ENCODE measurements around the gene GPR42. TPM values are rescaled to one million over a fixed set of nuclear protein-coding genes. Genes with fewer than 3 reads are reported as not detected.
A peak's percentile ranks its signal among the peaks of the same experiment; 100 is the strongest.

The GPR42 gene
- total and polyA plus RNA-seq, 2 donors (not counting 1 experiment from before 2014, with no cell fraction given) = 0.10 TPM; not detected in 1

- no peak overlapping the region for H3K9ac ChIP-seq (ENCODE audit: low read length)
- H3K4me1 ChIP-seq (ENCODE audit: control insufficient read depth in 2 of 2, insufficient read depth in 2 of 2, low read length in 2 of 2) = peaks cover 51 to 65% of the 10 kb centered on the region in 2 donors
- 87% methylated on average over 5 of the region's 7 CpGs for WGBS (ENCODE audit: insufficient coverage)
- H4K20me1 ChIP-seq (ENCODE audit: control insufficient read depth, insufficient read depth, low read length, poor library complexity, severe bottlenecking) = peaks cover 7% of the 10 kb centered on the region
- no peak overlapping the region for H2AFZ ChIP-seq (ENCODE audit: insufficient read depth, low read depth, low read length, poor library complexity, severe bottlenecking)
- H3K27ac Mint-ChIP-seq = peak overlapping the region; percentile 37
- H3K4me1 Mint-ChIP-seq = peaks cover 56% of the 10 kb centered on the region
- H3K4me2 ChIP-seq (replicated peaks; ENCODE audit: low read depth, low read length, poor library complexity, severe bottlenecking) = no peak overlapping the region
- DNase-seq (peak; percentile 53), ATAC-seq (ENCODE audit: low read depth) (no peak)
- H3K27me3 Mint-ChIP-seq = no peaks in the 10 kb centered on the region
- ChIA-PET CTCF (interaction anchor here (0.8 to 13.5 kb wide), 5 partner anchors 33 to 145 kb away, joined by 3 to 234 read pairs (median 4); no protein-coding TSS in a partner anchor), POLR2A (interaction anchor here (0.5 to 0.6 kb wide), 2 partner anchors 8 to 63 kb away, joined by 3 to 5 read pairs; no protein-coding TSS in a partner anchor)
- H3K9me3 Mint-ChIP-seq (ENCODE audit: insufficient read depth) = no peaks in the 10 kb centered on the region
- H3K9me3 ChIP-seq (ENCODE audit: control extremely low read depth in 1 of 3, control insufficient read depth in 2 of 3, insufficient read depth in 1 of 3, low read length in 2 of 3) = peaks cover 0 to 10% (median 0%) of the 10 kb centered on the region in 3 donors
- no peak overlapping the region for H3K4me3 Mint-ChIP-seq
- no peak for TF ChIP-seq EZH2 (IDR thresholded peaks at IDR 0.05; ENCODE audit: borderline replicate concordance, insufficient read depth, low read depth, low read length, poor library complexity, severe bottlenecking)
- no peak for TF ChIP-seq CTCF (IDR thresholded peaks at IDR 0.05)
- no peak overlapping the region for H3K4me3 ChIP-seq (ENCODE audit: control extremely low read depth in 1 of 5, extremely low read depth in 1 of 5, insufficient read depth in 1 of 5, low read depth in 2 of 5, low read length in 4 of 5)
- H3K27me3 ChIP-seq (replicated peaks in 1 of 4; ENCODE audit: control extremely low read depth in 1 of 4, control insufficient read depth in 3 of 4, insufficient read depth in 4 of 4, low read length in 3 of 4) = no peaks in the 10 kb centered on the region
- no peak overlapping the region for H3K27ac ChIP-seq (ENCODE audit: low read length in 2 of 2)
- no peaks in the 10 kb centered on the region for H3K79me2 ChIP-seq (ENCODE audit: control insufficient read depth, insufficient read depth, low read length)
- H3K36me3 ChIP-seq (replicated peaks in 1 of 2; ENCODE audit: control extremely low read depth in 1 of 2, control insufficient read depth in 1 of 2, extremely low read depth in 1 of 2, insufficient read depth in 2 of 2, low read length in 1 of 2) = peaks cover 0 to 16% of the 10 kb centered on the region in 2 experiments
- intact Hi-C loops (cut with micrococcal nuclease) = no loop called here
These were observed 20.3 kb upstream of the GPR42 start for GRCh38 chr19:35350591-35350990.

GRCh38 chr19:35351411-35352176, 19.3 kb upstream of the GPR42 start:
- CTCF ChIA-PET = interaction anchor here (0.8 to 13.5 kb wide), 13 partner anchors 20 to 159 kb away, joined by 3 to 234 read pairs (median 11); no protein-coding TSS in a partner anchor
- Histone ChIP-seq H3K27me3 (replicated peaks in 1 of 4; ENCODE audit: control extremely low read depth in 1 of 4, control insufficient read depth in 3 of 4, insufficient read depth in 4 of 4, low read length in 3 of 4) (no peaks in the 10 kb centered on the region), H3K36me3 (replicated peaks in 1 of 2; ENCODE audit: control extremely low read depth in 1 of 2, control insufficient read depth in 1 of 2, extremely low read depth in 1 of 2, insufficient read depth in 2 of 2, low read length in 1 of 2) (peaks cover 0 to 6% of the 10 kb centered on the region in 2 experiments), H3K9ac (ENCODE audit: low read length) (no peak overlapping the region), H3K4me2 (replicated peaks; ENCODE audit: low read depth, low read length, poor library complexity, severe bottlenecking) (no peak overlapping the region), H3K4me1 (ENCODE audit: control insufficient read depth in 2 of 2, insufficient read depth in 2 of 2, low read length in 2 of 2) (peaks cover 41 to 55% of the 10 kb centered on the region in 2 donors), H3K79me2 (ENCODE audit: control insufficient read depth, insufficient read depth, low read length) (no peaks in the 10 kb centered on the region), H4K20me1 (ENCODE audit: control insufficient read depth, insufficient read depth, low read length, poor library complexity, severe bottlenecking) (no peaks in the 10 kb centered on the region), H3K27ac (ENCODE audit: low read length in 2 of 2) (no peak overlapping the region), H2AFZ (ENCODE audit: insufficient read depth, low read depth, low read length, poor library complexity, severe bottlenecking) (no peak overlapping the region), H3K4me3 (ENCODE audit: control extremely low read depth in 1 of 5, extremely low read depth in 1 of 5, insufficient read depth in 1 of 5, low read depth in 2 of 5, low read length in 4 of 5) (no peak overlapping the region), H3K9me3 (ENCODE audit: control extremely low read depth in 1 of 3, control insufficient read depth in 2 of 3, insufficient read depth in 1 of 3, low read length in 2 of 3) (peaks cover 0 to 10% (median 0%) of the 10 kb centered on the region in 3 donors)
- Mint-ChIP-seq H3K4me1 (peaks cover 46% of the 10 kb centered on the region), H3K27me3 (peaks cover 3% of the 10 kb centered on the region), H3K27ac (no peak overlapping the region), H3K9me3 (ENCODE audit: insufficient read depth) (no peaks in the 10 kb centered on the region), H3K4me3 (no peak overlapping the region)
- intact Hi-C loops (cut with micrococcal nuclease) = loop anchor here (1.0 to 2.0 kb wide), 3 partner anchors 45 to 144 kb away; no protein-coding TSS in a partner anchor
- DNase-seq (peak; percentile 43), ATAC-seq (ENCODE audit: low read depth) (no peak)
- 99% methylated on average over 47 of the region's 47 CpGs for WGBS (ENCODE audit: insufficient coverage)
- no peak for TF ChIP-seq CTCF (IDR thresholded peaks at IDR 0.05)
- TF ChIP-seq EZH2 (IDR thresholded peaks at IDR 0.05; ENCODE audit: borderline replicate concordance, insufficient read depth, low read depth, low read length, poor library complexity, severe bottlenecking) = no peak
- POLR2A ChIA-PET = no interaction called here

Data from B cell (primary cell).